Osteoblast (primary cell): ENCODE data around the gene GALNT2. TPM values are rescaled to one million over a fixed set of nuclear protein-coding genes. Genes with fewer than 3 reads are reported as not detected.

Experiments used
- DNase-seq: peaks from one replicate; pipeline ENCODE4 v3.0.0; 2011; ENCODE audit warnings: low spot score, mixed read lengths; ENCODE audit not compliant: insufficient read length; ENCODE audit errors: missing footprints
- H2AFZ ChIP-seq: 2 replicates; pipeline ENCODE4 v1.6.0; 2011; ENCODE audit warnings: mild to moderate bottlenecking, low read length
- H3K27ac ChIP-seq: 2 replicates; pipeline ENCODE4 v1.5.1; 2011; ENCODE audit warnings: mild to moderate bottlenecking, low read depth, low read length, moderate library complexity
- H3K27me3 ChIP-seq: 2 replicates; pipeline ENCODE4 v1.6.0; 2012; ENCODE audit warnings: mild to moderate bottlenecking, control low read depth, inconsistent platforms, low read length, moderate library complexity; ENCODE audit not compliant: insufficient read depth
- H3K36me3 ChIP-seq: 2 replicates; pipeline ENCODE4 v1.5.1; 2011; ENCODE audit warnings: mild to moderate bottlenecking, low read length, control low read depth, moderate library complexity; ENCODE audit not compliant: insufficient read depth
- H3K4me1 ChIP-seq: 2 replicates; pipeline ENCODE4 v1.5.1; 2011; ENCODE audit warnings: mild to moderate bottlenecking, low read length, control low read depth, moderate library complexity; ENCODE audit not compliant: insufficient read depth
- H3K4me2 ChIP-seq: 2 replicates; pipeline ENCODE4 v1.6.0; 2011; ENCODE audit warnings: mild to moderate bottlenecking, low read length; ENCODE audit not compliant: insufficient read depth
- H3K4me3 ChIP-seq: fragments of 200-600 bp; sonication (generic); 3 replicates; pipeline ENCODE4 v1.5.1; 2012; ENCODE audit warnings: mild to moderate bottlenecking, low read length, inconsistent platforms; ENCODE audit not compliant: insufficient read depth
- H3K79me2 ChIP-seq: 2 replicates; pipeline ENCODE4 v1.6.0; 2012; ENCODE audit warnings: mild to moderate bottlenecking, low read length, control low read depth, inconsistent platforms; ENCODE audit not compliant: insufficient read depth
- H3K9me3 ChIP-seq: 2 replicates; pipeline ENCODE4 v1.5.1; 2011; ENCODE audit warnings: low read depth, low read length, control low read depth
- H4K20me1 ChIP-seq: 2 replicates; pipeline ENCODE4 v1.6.0; 2012; ENCODE audit warnings: mild to moderate bottlenecking, low read length, control low read depth; ENCODE audit not compliant: insufficient read depth
- total RNA-seq: library from RNA; depleted of rRNA; stranded (reverse); fragments of >200 nt; gene quantifications from 2 replicates; pipeline ENCODE4 v1.2.3, GENCODE V29; 2012
- TF ChIP-seq, protein P1 (sequence below): IDR thresholded peaks from 2 replicates; pipeline ENCODE4 v1.5.1; 2011; ENCODE audit warnings: mild to moderate bottlenecking, low read depth, low read length, moderate library complexity; ENCODE audit errors: extremely low read depth

Gene GALNT2
- total RNA-seq, 1 donor: 83.2 TPM

DNA sequence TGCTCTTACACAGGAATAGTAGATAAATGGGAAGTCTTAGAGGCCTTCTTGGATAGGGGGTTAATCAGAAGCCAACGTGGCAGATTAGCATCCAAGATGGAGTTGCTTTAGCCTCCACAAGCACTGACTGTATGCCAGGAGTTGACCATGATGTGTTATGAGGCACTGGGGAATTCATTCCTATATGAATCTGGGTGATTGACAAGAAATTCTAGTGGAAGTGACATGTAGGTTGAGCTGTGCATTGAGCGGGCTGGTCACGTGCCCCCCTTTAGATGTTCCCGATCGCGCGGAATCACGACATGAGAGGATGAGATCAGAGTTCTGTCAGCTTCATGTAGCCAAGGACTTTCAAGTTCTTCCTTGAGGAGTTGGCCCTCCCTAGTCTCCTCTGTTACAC, 31.7 kb downstream of the GALNT2 start:
- TF ChIP-seq, protein P1, sequence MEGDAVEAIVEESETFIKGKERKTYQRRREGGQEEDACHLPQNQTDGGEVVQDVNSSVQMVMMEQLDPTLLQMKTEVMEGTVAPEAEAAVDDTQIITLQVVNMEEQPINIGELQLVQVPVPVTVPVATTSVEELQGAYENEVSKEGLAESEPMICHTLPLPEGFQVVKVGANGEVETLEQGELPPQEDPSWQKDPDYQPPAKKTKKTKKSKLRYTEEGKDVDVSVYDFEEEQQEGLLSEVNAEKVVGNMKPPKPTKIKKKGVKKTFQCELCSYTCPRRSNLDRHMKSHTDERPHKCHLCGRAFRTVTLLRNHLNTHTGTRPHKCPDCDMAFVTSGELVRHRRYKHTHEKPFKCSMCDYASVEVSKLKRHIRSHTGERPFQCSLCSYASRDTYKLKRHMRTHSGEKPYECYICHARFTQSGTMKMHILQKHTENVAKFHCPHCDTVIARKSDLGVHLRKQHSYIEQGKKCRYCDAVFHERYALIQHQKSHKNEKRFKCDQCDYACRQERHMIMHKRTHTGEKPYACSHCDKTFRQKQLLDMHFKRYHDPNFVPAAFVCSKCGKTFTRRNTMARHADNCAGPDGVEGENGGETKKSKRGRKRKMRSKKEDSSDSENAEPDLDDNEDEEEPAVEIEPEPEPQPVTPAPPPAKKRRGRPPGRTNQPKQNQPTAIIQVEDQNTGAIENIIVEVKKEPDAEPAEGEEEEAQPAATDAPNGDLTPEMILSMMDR: no peak

DNA sequence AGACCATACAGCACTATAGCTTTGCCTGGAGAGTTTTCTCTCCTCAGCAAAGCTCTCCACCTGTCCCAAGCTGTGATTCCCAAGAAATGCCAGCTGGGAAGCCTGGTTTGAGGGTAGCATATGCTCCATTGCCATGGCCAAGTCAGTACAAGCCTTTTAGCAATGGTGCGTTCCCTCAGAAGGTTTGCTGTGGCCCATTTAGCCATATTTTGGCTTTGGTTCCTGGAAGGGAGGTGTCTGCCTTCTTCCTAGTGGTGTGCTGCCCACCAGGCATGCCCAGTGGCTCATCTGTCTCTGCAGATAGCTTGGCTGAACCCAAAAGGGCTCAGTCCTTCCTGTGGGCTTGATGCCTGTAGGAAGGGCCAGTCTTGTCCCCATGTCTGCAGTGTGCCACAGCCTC, 32.4 kb downstream of the GALNT2 start:
- Histone ChIP-seq H3K4me1 (peaks cover 27% of the 10 kb centered on the region), H3K4me3 (no peak overlapping the region), H2AFZ (no peak overlapping the region), H3K79me2 (peaks cover 95% of the 10 kb centered on the region), H3K9me3 (no peaks in the 10 kb centered on the region), H3K27ac (no peak overlapping the region), H4K20me1 (peaks cover 25% of the 10 kb centered on the region), H3K4me2 (no peak overlapping the region), H3K36me3 (peaks cover 5% of the 10 kb centered on the region), H3K27me3 (no peaks in the 10 kb centered on the region)
- DNase-seq: no peak
- TF ChIP-seq, protein P1: no peak

More for the DNA sequence above, 31.7 kb downstream of the GALNT2 start:
- Histone ChIP-seq H3K27me3 (no peaks in the 10 kb centered on the region), H3K9me3 (no peaks in the 10 kb centered on the region), H3K36me3 (peaks cover 6% of the 10 kb centered on the region), H3K79me2 (peaks cover 92% of the 10 kb centered on the region), H3K4me2 (no peak overlapping the region), H3K4me1 (peaks cover 19% of the 10 kb centered on the region), H3K4me3 (no peak overlapping the region), H3K27ac (no peak overlapping the region), H2AFZ (no peak overlapping the region), H4K20me1 (peaks cover 22% of the 10 kb centered on the region)
- DNase-seq: no peak

DNA sequence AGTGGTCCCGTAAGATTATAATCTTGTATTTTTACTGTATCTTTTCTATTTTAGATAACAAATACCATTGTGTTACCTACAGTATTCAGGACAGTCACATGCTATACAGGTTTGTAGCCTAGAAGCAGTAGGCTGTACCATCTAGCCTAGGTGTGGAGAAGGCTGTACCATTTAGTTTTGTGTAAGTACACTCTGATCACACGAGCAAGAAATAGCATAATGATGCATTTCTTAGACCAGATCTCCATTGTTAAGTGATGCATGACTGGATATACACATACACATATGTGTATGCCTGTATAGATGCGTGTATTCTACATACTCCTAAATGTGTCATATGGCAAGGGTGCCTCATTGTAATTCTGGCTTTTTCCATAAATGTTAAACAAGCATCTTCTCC, 33.9 kb downstream of the GALNT2 start:
- no peak for DNase-seq
- peaks cover 5% of the 10 kb centered on the region for H3K36me3 ChIP-seq
- no peak overlapping the region for H3K4me3 ChIP-seq
- H3K4me1 ChIP-seq: peaks cover 40% of the 10 kb centered on the region
- H3K9me3 ChIP-seq: no peaks in the 10 kb centered on the region
- H3K27ac ChIP-seq: peak overlapping the region; percentile 11
- no peak overlapping the region for H3K4me2 ChIP-seq
- H4K20me1 ChIP-seq: peaks cover 21% of the 10 kb centered on the region
- TF ChIP-seq, protein P1: no peak
- no peak overlapping the region for H2AFZ ChIP-seq
- H3K79me2 ChIP-seq: peaks cover 80% of the 10 kb centered on the region
- no peaks in the 10 kb centered on the region for H3K27me3 ChIP-seq

DNA sequence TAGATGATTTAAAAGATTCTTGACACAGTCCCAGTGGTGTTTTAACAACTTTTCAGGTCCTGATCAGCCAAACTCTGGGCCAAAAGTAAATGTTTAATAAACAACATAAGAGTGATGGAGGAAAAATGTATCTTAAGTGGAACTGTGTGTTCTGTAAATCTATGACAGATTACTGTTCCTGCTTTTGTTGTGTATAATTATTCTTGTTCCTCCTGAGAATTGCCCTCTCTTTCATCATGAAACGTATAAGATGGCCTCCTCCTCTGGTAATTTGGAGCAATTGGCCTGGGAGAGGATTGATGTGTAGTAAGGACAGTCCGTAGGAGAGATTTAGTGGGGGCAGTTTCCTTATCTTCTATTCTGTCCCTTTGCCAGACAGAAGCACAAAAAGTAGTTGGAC, 34.5 kb downstream of the GALNT2 start:
- Histone ChIP-seq H3K4me2 (no peak overlapping the region), H2AFZ (no peak overlapping the region), H3K27me3 (no peaks in the 10 kb centered on the region), H4K20me1 (peaks cover 25% of the 10 kb centered on the region), H3K4me1 (peaks cover 46% of the 10 kb centered on the region), H3K79me2 (peaks cover 80% of the 10 kb centered on the region), H3K27ac (peak overlapping the region; percentile 11), H3K4me3 (no peak overlapping the region), H3K9me3 (no peaks in the 10 kb centered on the region), H3K36me3 (peaks cover 5% of the 10 kb centered on the region)
- no peak for DNase-seq
- TF ChIP-seq, protein P1: no peak
